Right atrium auricular region (tissue), 2 donors: ENCODE measurements around the gene TMEM151A. TPM values are rescaled to one million over a fixed set of nuclear protein-coding genes. Genes with fewer than 3 reads are reported as not detected.
A peak's percentile ranks its signal among the peaks of the same experiment; 100 is the strongest.

Experiments
- DNase-seq: peaks from one replicate; pipeline ENCODE4 v3.0.0-alpha.2; 2019; ENCODE audit warnings: low spot score
- H3K27ac ChIP-seq, 2 donors: fragments of 200-600 bp; sonication (generic); 1 replicate in 1 of 2; 2 replicates in 1 of 2; pipeline ENCODE4 v1.5.1; 2016 to 2019
- H3K27me3 ChIP-seq, 2 donors: fragments of 200-600 bp; sonication (generic); one replicate each; pipeline versions ENCODE4 v1.5.1 to v1.6.0; 2017 to 2019
- H3K36me3 ChIP-seq: fragments of 200-600 bp; sonication (generic); one replicate; pipeline ENCODE4 v1.5.1; 2016
- H3K4me1 ChIP-seq, 2 donors: fragments of 200-600 bp; sonication (generic); one replicate each; pipeline versions ENCODE4 v1.5.1 to v1.6.0; 2017 to 2019
- H3K4me3 ChIP-seq, 2 donors: fragments of 200-600 bp; sonication (generic); 1 replicate in 1 of 2; 2 replicates in 1 of 2; pipeline ENCODE4 v1.5.1; 2017 to 2019; ENCODE audit warnings: mild to moderate bottlenecking in 1 of 2, moderate library complexity in 1 of 2
- H3K9me3 ChIP-seq, 2 donors: fragments of 200-600 bp; sonication (generic); one replicate each; pipeline ENCODE4 v1.5.1; 2019
- CTCF ChIP-seq, 2 donors: fragments of 200-600 bp; sonication (generic); IDR thresholded peaks; one replicate each; pipeline ENCODE4 v1.5.1; 2019; ENCODE audit warnings: antibody characterized with exemption in 2 of 2
- total RNA-seq, 2 donors: library from RNA; depleted of rRNA; stranded (reverse); fragments of >200 nt; gene quantifications; one replicate each; pipeline ENCODE4 v1.1.0, GENCODE V29; 2016

The TMEM151A gene
- 1 to 10 TPM; 1.4 to 5.5 TPM for total RNA-seq

GRCh38 chr11:66291706-66292542 lies at the start of gene TMEM151A:
Gene TMEM151A (plus strand): TSS chr11:66291894. CDS start chr11:66292014, 120 bp downstream.
- H3K36me3 ChIP-seq = no peaks in the 10 kb centered on the region
- TF ChIP-seq CTCF (IDR thresholded peaks at IDR 0.05) = no peak
- H3K9me3 ChIP-seq = no peaks in the 10 kb centered on the region
- no peak within 1 kb of the TSS for H3K27ac ChIP-seq
- H3K27me3 ChIP-seq = peaks cover 0 to 11% of the 10 kb centered on the region in 2 donors
- no peak for DNase-seq
- peak within 1 kb of the TSS; percentile 46 to 49 for H3K4me3 ChIP-seq
- H3K4me1 ChIP-seq = peaks cover 0 to 32% of the 10 kb centered on the region in 2 donors

GRCh38 chr11:66242095-66242765 lies 49.5 kb upstream of the TMEM151A start:
- TF ChIP-seq CTCF (IDR thresholded peaks at IDR 0.05) = no peak
- Histone ChIP-seq H3K36me3 (peaks cover 57% of the 10 kb centered on the region), H3K27ac (no peak overlapping the region), H3K4me3 (no peak overlapping the region), H3K27me3 (no peaks in the 10 kb centered on the region), H3K4me1 (no peaks in the 10 kb centered on the region), H3K9me3 (no peaks in the 10 kb centered on the region)
- no peak for DNase-seq

GRCh38 chr11:66243782-66244535 lies 47.7 kb upstream of the TMEM151A start:
- peaks cover 43% of the 10 kb centered on the region for H3K36me3 ChIP-seq
- H3K4me1 ChIP-seq = no peaks in the 10 kb centered on the region

GRCh38 chr11:66247295-66247694 lies 44.4 kb upstream of the TMEM151A start:
- peaks cover 21% of the 10 kb centered on the region for H3K36me3 ChIP-seq
- DNase-seq = no peak
- H3K9me3 ChIP-seq = no peaks in the 10 kb centered on the region
- no peaks in the 10 kb centered on the region for H3K4me1 ChIP-seq
- no peak for TF ChIP-seq CTCF (IDR thresholded peaks at IDR 0.05)
- H3K27me3 ChIP-seq = no peaks in the 10 kb centered on the region
- no peak overlapping the region for H3K4me3 ChIP-seq
- no peak overlapping the region for H3K27ac ChIP-seq

More at GRCh38 chr11:66243782-66244535, 47.7 kb upstream of the TMEM151A start:
- Histone ChIP-seq H3K27me3 (no peaks in the 10 kb centered on the region), H3K27ac (no peak overlapping the region), H3K4me3 (no peak overlapping the region), H3K9me3 (no peaks in the 10 kb centered on the region)
- TF ChIP-seq CTCF (IDR thresholded peaks at IDR 0.05) = no peak
- no peak for DNase-seq

GRCh38 chr11:66247801-66248200 lies 43.9 kb upstream of the TMEM151A start:
- H3K36me3 ChIP-seq = peaks cover 16% of the 10 kb centered on the region
- no peaks in the 10 kb centered on the region for H3K27me3 ChIP-seq
- DNase-seq = no peak
- no peak overlapping the region for H3K4me3 ChIP-seq
- no peaks in the 10 kb centered on the region for H3K9me3 ChIP-seq
- H3K4me1 ChIP-seq = peaks cover 0 to 4% of the 10 kb centered on the region in 2 donors
- no peak overlapping the region for H3K27ac ChIP-seq
- TF ChIP-seq CTCF (IDR thresholded peaks at IDR 0.05) = no peak
